Measurements from ENCODE around the gene SBF2.
"Not testable (repeated sequence)": the region's sequence is repeated elsewhere in the genome, so short reads cannot be mapped to it uniquely, and the experiment has no call there.

Gene SBF2

DNA sequence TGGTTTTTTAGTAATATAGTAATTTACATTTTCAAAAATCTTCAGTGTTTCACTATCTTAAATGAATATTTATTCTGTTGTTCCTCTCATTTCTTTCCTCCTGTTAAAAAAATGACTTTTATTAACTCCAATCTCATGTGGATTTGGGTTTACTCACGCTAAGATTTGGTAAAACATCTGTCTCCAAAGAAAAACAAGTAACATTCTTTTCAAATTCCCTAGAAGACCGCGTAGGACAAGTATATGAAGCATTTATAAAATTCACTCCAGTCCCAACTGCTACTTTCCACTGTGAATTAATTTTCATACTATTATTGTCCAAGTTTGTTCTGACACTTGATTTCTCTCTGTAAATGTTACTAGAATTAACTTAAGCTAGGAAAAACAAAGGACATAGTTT is 26.2 kb downstream of the SBF2 start:
- no peak for DNase-seq (ENCODE audit: low spot score)

DNA sequence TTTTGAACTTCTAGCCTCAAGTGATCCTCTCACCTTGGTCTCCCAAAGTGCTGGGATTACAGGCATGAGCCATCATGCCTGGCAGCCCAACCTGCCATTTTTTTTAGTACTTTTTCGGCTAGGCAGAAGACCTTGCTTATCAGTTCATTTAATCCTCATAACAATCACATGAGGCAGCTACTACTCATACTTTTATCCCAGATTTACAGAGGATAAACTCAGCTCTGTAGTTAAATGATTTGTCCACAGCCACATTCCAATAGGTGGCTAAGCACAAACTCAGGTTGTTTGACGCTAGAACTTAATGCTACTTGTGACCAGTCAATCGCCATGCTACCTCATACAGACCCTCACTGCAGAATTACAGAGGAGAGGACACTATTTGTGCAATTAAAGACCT is 28.1 kb downstream of the SBF2 start:
- DNase-seq (ENCODE audit: low spot score): no peak

DNA sequence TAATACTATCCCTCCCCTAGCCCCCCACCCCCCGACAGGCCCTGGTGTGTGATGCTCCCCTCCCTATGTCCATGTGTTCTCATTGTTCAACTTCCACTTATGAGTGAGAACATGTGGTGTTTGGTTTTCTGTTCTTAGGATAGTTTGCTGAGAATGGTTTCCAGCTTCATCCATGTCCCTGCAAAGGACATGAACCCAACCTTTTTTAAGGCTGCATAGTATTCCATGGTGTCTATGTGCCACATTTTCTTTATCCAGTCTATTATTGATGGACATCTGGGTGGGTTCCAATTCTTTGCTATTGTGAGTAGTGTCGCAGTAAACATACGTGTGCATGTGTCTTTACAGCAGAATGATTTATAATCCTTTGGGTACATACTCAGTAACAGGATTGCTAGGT is 29.3 kb downstream of the SBF2 start:
- DNase-seq (ENCODE audit: low spot score): not testable (repeated sequence)

DNA sequence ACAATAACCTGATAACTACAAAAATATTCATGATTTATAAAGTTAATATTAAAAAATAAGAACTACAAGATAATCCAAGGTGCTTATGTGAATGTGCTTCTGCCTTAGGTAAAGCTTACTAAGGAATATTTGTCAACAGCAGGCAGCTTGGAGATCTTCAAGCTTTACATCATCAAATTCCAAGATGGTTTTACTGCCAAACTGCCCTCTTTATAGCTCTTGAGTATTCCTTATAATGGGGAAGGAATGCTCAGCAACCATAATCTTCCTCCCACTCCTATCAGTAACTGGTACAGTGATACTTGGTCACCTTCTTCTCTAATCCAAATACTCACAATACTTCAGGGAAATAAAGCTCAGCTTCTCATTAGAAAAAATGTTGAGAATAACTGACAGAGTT is 30.1 kb downstream of the SBF2 start:
- peak; percentile 42 for DNase-seq (ENCODE audit: low spot score)

DNA sequence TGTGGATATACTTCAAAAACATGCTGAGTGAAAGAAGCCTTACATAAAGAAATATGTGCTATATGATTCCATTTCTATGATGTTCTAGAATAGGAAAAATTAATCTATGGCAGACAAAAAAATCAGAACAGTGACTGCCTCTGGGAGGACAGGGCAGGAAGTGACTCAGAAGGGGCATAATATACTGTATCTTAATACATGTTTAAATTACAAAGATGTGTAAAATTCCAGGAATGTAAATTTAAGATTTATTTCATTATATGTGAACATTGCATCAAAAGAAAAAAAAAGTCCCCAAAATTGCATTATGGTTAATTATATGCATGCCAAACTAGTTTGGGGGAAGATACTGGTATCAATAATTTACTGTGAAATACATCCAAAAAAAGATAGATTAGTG is 32.2 kb downstream of the SBF2 start:
- DNase-seq (ENCODE audit: low spot score): no peak

DNA sequence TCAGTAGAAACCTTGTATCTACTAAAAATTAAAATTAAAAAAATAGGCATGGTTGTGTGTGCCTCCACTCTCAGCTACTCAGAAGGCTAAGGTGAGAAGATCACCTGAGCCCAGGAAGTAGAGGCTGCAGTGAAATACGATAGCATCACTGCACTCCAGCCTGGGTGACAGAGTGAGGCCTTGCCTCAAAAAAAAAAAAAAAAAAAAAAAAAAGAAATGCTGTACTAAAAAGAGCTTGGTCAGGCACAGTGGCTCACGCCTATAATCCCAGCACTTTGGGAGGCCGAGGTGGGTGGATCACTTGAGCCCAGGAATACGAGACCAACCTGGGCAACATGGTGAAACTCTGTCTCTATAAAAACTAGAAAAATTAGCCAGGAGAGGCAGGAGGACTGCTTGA is 36.5 kb downstream of the SBF2 start:
- DNase-seq (ENCODE audit: low spot score): no peak

DNA sequence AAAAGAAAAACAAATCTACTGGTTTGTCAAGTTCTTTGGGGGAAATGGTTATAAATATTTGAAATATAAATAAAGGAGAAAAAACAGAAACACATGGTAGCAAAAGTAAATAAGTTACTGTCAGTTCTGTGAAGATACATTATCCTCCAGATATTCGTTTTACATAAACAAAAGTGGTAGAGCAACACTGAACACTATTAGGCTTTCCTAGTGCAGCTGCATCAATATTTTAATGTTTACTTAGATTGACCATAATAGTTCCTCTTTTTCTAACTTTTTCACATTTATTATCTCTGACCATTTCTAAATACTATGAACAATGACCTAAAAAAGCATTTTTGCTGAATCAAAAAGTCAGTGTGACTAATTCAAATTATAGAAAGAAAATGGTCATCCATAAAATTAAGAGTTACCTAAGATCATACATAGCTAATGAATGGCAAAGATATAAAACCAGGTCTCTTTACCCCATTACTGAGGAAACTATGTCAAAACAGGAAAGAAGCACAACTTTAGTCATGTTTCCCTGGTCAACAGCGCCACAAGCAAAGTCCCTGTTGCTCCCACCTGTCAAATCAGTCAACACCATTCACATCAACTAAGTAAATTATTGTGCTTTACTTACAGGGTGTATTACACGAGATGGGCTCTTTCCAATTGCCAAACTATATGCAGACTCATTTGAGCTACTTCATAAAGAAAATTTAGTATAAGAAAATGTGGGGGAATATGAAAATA is 38.5 kb downstream of the SBF2 start:
- DNase-seq (ENCODE audit: low spot score): no peak

DNA sequence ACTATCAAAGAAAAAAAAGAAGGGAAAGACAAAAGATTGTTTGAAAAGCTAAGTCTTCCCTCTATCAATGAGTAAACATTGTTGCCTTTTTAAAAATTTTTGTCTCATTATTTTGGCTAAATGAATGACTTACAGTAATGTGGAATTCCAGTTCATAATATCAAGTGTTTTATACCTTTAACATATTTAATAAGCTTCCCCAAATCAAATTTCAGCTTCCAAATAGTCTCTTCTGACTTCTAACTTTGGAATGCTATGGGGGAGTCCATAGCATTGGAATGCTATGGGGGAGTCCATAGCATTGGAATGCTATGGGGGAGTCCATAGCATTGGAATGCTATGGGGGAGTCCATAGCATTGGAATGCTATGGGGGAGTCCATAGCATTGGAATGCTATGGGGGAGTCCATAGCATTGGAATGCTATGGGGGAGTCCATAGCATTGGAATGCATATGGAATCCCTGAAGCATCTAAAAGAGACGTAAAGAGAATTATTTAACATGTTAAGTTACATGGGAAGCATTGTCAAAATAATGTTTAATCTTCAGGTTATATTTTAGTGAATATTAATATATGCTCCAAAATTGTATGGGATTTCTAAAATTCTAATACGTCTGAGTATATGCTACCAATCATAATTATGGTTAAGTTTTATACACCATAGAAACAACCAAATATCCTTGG is 44.4 kb downstream of the SBF2 start:
- not testable (repeated sequence) for DNase-seq (ENCODE audit: low spot score)

DNA sequence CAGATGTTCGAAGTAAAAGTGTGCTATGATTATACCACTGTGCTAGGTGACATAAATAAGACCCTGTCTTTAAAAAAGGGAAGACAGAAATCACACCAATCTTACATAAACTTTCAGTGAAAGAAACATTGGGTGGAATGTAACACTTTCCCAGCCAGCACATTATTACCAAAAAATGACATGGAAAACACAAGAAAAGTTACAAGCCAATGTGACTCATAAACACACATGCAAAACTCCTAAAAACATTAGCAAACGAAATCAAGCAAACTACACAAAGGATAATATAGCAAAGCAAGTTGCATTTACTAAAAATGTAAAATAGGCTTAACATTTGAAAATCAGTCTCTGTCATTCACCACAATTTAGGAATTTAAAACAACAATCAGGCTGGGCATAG is 47.0 kb downstream of the SBF2 start:
- no peak for DNase-seq (ENCODE audit: low spot score)

DNA sequence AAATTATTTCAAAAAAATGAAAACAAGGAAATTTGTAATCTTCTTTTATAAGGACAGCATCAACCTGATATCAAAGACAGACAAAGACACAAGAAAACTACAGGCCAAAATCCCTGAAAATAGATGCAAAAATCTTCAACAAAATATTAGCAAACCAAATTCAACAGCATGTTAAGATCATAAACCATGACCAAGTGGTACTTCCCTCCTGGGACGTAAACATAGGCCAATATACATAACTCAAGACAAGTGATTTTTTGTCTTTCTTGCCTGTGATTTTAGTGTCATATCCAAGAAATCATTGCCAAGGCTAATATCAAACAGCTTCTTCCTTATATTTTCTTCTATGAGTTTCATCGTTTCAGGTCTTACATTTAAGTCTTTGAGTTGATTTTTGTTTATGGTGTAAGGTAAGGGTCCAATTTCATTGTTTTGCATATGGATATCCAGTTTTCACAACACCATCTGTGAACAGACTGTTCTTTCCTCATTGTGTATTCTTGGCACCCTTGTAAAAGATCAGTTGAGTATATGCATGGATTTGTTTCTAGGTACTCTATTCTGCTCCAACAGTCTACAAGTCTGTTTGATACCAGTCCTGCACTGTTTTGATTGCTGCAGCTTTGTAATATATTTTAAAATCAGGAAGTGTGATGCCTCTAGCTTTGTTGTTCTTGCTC is 50.0 kb downstream of the SBF2 start:
- no peak for DNase-seq (ENCODE audit: low spot score)

DNA sequence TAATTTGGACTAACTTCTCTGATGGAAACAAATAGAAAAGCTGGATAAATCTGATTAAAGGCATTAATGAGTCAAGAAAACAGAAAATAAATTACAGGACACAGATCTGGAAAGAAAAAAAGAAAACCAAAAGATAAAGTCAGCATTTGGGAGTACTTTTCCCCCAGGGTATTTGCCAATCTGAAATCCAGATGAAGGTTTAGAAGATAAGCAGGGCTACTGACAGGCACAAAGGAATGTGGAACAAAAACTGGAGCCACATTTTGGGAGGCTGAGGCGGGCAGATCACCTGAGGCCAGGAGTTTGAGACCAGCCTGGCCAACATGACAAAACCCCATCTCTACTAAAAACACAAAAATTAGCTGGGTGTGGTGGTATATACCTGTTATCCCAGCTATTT is 57.2 kb downstream of the SBF2 start:
- DNase-seq (ENCODE audit: low spot score): no peak

DNA sequence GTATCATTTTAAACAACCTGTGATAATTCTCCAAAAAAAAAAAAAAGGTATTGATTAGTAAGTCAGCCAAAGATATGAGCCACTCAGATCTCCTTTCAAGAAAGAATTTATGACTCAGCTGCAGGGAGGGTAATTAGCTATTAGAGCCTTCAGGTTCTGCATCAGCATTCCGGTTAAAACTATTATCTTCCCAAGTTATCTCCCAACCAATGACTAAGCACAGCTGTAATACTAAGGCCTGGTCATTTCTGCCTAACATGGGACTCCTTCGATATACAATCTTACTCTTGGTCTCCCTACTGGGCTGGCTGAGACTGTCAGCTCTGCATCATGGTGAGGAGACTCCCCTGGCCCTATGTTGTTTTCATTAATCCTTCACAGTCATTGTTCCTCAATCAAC is 60.4 kb downstream of the SBF2 start:
- peak; percentile 78 for DNase-seq (ENCODE audit: low spot score)

DNA sequence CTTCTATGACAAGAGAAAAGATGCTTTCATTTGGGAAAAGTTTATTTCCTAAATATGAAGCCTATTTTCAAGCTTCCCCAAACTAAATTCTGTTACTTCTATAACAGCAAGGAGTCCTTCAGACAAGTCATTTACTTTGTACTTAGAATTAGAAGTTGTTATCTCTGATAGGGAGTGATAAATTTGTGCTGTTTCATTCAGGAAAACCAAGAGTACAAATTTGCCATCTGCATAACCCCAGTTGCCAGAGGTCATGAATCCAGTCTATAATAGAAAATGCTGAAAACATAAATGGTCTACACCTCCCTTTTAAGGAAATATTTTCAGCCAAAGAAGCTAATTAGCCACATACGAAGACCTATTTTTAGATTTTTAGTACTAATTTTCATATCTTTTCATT is 61.3 kb downstream of the SBF2 start:
- no peak for DNase-seq (ENCODE audit: low spot score)

DNA sequence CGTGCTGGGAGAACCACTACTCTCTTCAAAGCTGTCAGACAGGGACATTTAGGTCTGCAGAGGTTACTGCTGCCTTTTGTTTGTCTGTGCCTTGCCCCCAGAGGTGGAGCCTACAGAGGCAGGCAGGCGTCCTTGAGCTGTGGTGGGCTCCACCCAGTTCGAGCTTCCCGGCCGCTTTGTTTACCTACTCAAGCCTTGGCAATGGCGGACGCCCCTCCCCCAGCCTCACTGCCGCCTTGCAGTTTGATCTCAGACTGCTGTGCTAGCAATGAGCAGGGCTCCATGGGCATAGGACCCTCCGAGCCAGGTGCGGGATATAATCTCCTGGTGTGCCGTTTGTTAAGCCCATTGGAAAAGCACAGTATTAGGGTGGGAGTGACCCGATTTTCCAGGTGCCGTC is 62.2 kb downstream of the SBF2 start:
- DNase-seq (ENCODE audit: low spot score): not testable (repeated sequence)

DNA sequence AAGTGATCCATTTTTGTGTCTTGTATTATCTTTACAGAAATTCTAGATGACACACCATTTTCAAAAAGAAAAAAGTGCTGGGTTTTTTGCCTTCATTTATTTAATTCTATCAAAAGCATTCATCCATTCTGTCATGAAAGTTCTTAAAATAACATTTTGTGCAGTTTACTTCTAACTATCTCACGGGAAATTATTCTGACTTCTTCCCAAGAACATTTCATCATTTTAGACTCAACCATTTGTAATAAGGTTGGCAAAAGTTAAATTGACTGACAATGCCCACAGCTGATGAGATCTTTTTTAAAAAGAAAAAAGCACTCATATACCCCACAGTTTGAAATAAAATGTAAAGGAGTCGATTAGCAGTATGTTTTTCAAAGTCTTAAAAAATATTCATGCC is 68.5 kb downstream of the SBF2 start:
- no peak for DNase-seq (ENCODE audit: low spot score)

DNA sequence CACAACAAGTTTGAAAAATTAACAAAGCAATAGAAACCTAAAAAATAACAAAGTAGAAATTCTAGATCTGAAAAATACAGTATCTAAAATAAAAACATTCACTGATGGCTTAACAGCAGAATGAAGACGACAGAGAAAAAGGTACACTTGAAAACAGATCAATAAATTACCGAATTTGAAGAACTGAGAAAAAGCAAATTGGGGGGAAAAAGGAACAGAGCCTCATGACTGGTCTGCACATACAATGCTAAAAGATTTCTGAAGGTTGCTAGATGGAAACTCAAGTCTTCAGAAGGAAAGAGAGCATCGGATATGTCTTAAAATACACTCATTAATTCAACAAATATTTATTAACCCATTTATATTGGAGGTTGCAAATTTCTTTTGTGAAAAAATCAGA is 71.6 kb downstream of the SBF2 start:
- no peak for DNase-seq (ENCODE audit: low spot score)

DNA sequence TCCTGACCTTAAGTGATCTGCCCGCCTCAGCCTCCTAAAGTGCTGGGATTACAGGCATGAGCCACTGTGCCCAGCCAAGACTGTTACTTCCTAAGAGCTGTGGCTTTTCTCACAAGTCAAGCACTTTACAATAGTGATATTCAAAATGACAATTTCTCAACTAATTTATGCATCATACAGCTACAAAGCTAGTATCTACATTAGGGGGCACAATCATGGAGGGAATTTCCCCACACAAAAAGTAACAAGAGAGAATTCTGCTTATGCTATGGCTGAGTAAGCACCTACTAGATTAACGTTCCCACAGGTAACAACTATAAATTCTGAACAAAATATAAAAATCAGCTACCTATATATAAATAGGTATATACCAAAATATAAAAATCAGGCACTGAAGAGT is 72.7 kb downstream of the SBF2 start:
- no peak for DNase-seq (ENCODE audit: low spot score)

DNA sequence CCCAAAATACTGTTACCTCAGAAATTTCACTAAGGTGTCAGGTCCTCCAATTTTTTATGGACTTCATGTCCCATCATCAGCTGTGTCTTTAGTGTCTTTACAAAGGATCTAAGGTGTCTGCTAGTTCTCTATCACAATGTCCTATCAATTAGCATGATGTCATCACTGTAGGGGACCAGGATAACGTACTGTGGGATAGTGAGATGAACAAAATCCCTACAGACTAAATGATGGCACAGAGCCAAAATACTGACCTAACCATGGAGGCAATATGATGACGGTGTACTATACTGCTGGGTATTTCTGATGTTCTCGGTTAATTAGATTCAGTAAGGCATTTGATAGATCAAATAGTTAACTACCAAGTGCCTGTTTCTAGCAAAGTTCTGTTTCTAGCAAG is 82.5 kb downstream of the SBF2 start:
- DNase-seq (ENCODE audit: low spot score): no peak

DNA sequence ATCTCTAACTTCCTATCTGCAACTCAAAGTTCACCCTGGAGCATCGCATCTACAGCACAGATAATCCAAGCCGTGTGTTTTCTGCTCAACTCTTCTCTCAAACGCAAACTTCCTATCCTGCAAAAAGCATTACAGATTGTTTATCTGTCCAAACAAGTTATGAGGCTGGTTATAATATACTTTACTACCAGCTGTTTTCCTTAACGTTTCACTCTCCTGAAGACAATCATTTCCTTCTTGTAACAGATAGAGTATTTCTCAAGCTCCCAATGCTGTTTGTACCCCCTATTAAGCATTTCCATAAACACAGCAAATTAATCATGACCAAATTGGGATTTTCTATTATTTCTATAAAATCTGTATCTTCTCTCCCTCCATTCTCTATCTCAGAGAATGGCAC is 84.7 kb downstream of the SBF2 start:
- no peak for DNase-seq (ENCODE audit: low spot score)

DNA sequence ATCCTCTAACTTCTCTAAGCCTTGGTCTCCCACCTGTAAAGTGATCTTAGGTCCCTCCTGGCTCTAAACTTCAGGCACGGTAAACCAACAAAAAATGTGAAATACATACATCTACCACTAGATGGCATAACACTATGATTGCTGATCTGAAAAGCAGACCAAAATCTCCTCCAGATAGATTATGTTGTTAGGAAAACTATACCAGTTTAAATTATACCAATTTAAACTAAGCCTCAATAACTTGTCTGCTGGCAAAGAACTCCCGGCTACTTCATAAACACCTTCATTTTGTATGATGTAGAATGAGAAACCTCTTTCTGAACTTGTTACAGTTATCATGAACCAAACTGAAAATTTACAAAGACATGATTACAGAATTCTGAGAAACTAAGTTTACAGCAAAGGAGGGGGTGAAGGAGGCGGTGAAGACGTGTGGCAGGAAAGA is 85.9 kb downstream of the SBF2 start:
- peak; percentile 60 for DNase-seq (ENCODE audit: low spot score)

DNA sequence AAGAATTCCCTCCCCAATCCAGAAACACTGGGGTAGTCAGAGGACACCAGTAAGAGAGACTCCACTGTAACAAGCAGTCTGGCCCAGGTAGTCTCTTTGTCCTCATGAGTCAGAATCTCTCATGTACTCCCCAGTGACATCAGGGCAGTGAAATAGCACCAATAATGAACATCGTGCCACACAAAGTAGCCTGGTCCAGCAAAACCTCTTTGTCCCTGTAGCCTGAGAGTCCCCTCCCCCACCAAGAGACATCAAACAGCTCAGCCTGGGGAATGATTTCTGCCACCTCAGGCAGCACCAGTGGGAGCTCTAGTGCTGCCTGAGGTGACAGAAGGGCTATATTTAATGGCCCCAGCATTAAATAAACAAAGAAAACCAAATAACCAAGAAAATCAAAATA is 88.1 kb downstream of the SBF2 start:
- peak; percentile 48 for DNase-seq (ENCODE audit: low spot score)

DNA sequence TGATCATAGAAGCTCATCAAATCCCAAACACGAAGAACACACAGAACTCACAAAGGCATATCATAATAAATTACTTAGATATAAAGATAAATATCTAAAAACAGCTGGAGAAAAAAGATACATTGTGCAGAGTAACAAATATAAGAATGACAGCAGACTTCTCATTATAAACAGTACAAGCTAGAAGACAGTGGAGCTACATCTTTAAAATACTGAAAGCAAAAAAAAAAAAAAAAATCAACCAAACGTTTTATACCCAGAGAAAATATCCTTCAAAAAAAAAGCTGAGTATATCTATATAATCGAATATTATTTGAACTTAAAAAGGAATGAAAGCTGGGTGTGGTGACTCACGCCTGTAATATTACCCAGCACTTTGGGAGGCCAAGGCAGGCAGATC is 90.0 kb downstream of the SBF2 start:
- DNase-seq (ENCODE audit: low spot score): no peak

DNA sequence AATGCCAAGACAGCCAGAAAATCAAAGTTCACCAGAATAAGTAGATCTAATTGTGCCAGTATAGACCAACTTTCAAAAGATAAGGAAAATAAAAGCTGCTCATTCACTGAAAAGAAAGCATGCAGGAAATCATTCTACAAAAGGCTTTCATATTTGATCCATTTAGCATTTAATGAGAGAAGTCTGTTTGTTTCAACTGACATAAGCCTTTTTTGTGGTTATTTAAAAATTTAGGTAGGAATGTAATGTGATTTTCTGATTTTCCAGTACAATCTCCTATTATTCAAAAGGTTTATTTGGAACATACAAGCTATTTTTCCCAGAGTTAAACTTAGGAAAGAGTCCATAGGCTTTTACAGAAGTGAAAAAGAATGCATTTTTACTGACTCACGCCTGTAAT is 92.7 kb downstream of the SBF2 start:
- DNase-seq (ENCODE audit: low spot score): no peak

All from kidney tubule cell (primary cell).